ENCODE results near the gene SLC7A6OS. TPM values are rescaled to one million over a fixed set of nuclear protein-coding genes. Genes with fewer than 3 reads are reported as not detected.

The SLC7A6OS gene
- total RNA-seq, 2 experiments from 2014 or later: 28.6 to 33.4 TPM

DNA sequence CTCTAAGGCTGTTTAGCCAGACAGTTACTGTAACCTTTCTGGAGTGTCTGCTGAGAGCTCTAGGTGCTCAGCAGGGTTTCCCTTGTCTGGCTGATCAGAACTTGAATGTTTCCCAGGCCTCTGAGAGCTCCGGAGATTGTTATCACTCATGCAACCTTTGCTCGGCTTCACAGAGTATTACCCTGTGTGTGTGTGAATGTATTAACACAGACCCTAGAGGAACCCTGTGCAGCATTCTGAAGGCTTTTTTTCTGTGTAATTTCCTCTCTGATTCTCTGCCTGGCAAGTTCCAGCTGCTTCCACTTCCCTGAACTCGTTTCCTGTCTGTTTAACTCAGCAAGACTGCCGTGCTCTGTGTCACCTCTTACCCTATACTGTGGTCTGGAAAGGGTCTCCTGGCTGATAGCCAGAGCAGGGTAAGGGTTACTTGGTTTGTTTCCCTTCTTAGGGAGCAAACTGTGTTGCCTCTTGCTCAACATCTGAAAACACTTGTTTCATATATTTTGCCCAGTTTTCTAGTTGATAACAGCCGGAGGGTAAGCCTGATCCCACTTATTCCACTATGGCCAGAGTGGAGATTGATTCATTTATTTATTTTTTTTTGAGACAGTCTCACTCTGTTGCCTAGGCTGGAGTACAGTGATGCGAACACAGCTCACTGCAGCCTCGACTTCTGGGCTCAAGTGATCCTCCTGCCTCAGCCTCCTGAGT is 21.8 kb upstream of the SLC7A6OS start:
- no peak overlapping the region for H3K4me3 ChIP-seq (ENCODE audit: low read depth, low read length, poor library complexity, severe bottlenecking)
- no peak overlapping the region; the same call in 1 of the 2 replicates for H3K4me2 ChIP-seq (ENCODE audit: low read length)
- TF ChIP-seq, protein P1, sequence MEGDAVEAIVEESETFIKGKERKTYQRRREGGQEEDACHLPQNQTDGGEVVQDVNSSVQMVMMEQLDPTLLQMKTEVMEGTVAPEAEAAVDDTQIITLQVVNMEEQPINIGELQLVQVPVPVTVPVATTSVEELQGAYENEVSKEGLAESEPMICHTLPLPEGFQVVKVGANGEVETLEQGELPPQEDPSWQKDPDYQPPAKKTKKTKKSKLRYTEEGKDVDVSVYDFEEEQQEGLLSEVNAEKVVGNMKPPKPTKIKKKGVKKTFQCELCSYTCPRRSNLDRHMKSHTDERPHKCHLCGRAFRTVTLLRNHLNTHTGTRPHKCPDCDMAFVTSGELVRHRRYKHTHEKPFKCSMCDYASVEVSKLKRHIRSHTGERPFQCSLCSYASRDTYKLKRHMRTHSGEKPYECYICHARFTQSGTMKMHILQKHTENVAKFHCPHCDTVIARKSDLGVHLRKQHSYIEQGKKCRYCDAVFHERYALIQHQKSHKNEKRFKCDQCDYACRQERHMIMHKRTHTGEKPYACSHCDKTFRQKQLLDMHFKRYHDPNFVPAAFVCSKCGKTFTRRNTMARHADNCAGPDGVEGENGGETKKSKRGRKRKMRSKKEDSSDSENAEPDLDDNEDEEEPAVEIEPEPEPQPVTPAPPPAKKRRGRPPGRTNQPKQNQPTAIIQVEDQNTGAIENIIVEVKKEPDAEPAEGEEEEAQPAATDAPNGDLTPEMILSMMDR (conservative IDR thresholded peaks at IDR 0.05; ENCODE audit: low read length): no peak
- no peak for TF ChIP-seq EZH2phosphoT487 (IDR thresholded peaks at IDR 0.05; ENCODE audit: borderline replicate concordance, low read depth, low read length)
- POLR2A ChIA-PET: no interaction called here
- no peaks in the 10 kb centered on the region for H3K79me2 ChIP-seq (ENCODE audit: insufficient read depth, low read depth, low read length)
- no peaks in the 10 kb centered on the region for H3K9me2 ChIP-seq (ENCODE audit: insufficient read depth, low read length)
- H3K27ac ChIP-seq (ENCODE audit: low read depth, low read length, poor library complexity, severe bottlenecking): peak overlapping the region; percentile 1
- H3K36me3 ChIP-seq (ENCODE audit: insufficient read depth, low read length): peaks cover 63% of the 10 kb centered on the region
- no peaks in the 10 kb centered on the region for H3K9me3 ChIP-seq (ENCODE audit: low read length)
- peak; percentile 49 for DNase-seq (ENCODE audit: low spot score)
- peaks cover 20% of the 10 kb centered on the region for H3K4me1 ChIP-seq (ENCODE audit: insufficient read depth, low read length, poor library complexity, severe bottlenecking)
- no peaks in the 10 kb centered on the region for H4K20me1 ChIP-seq (ENCODE audit: insufficient read depth, low read length)
- CTCF ChIA-PET (ENCODE audit: unreplicated experiment): no interaction called here
- no peak overlapping the region for H2AFZ ChIP-seq (ENCODE audit: low read length)
- intact Hi-C loops (cut with micrococcal nuclease; ENCODE audit: unreplicated experiment): no loop called here
- BruUV-seq (replicated peaks): no TSS peak

DNA sequence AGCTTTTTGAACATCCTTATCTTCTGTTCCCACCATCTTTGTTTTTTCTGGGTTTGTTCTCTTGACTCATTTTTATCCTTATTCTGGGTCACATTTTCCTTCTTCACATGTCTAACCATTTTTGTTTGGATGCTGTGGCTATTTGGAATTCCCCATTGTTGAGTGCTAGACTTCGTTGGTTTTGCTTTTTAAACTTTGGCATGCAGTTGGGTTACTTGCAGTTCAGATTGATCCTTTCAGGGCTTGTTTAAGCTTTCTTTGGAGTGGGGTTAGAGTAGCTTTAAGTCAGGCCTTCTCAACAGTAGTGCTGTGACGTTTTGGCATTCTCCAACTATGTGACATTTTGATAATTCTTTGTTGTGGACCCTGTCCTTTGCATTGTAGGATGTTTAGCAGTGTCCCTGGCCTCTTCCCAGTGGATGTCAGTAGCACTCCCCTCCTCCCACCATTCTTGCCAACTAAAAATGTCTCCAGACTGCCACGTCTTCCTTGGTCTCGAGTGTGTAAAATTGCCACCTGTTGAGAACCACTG is 21.2 kb upstream of the SLC7A6OS start:
- ChIA-PET CTCF (ENCODE audit: unreplicated experiment) (no interaction called here), POLR2A (interaction anchor here (0.8 kb wide), 1 partner anchor 22 kb away, joined by 3 read pairs; no protein-coding TSS in a partner anchor)
- no peaks in the 10 kb centered on the region for H3K9me3 ChIP-seq (ENCODE audit: low read length)
- peaks cover 26% of the 10 kb centered on the region for H3K4me1 ChIP-seq (ENCODE audit: insufficient read depth, low read length, poor library complexity, severe bottlenecking)
- H3K4me2 ChIP-seq (ENCODE audit: low read length): no peak overlapping the region
- DNase-seq (ENCODE audit: low spot score): no peak
- intact Hi-C loops (cut with micrococcal nuclease; ENCODE audit: unreplicated experiment): no loop called here
- no peak overlapping the region for H2AFZ ChIP-seq (ENCODE audit: low read length)
- no peak for TF ChIP-seq EZH2phosphoT487 (IDR thresholded peaks at IDR 0.05; ENCODE audit: borderline replicate concordance, low read depth, low read length)
- TF ChIP-seq, protein P1 (conservative IDR thresholded peaks at IDR 0.05; ENCODE audit: low read length): no peak
- H3K9me2 ChIP-seq (ENCODE audit: insufficient read depth, low read length): no peaks in the 10 kb centered on the region
- H3K36me3 ChIP-seq (ENCODE audit: insufficient read depth, low read length): peaks cover 63% of the 10 kb centered on the region
- no peaks in the 10 kb centered on the region for H3K79me2 ChIP-seq (ENCODE audit: insufficient read depth, low read depth, low read length)
- no peak overlapping the region for H3K4me3 ChIP-seq (ENCODE audit: low read depth, low read length, poor library complexity, severe bottlenecking)
- BruUV-seq (replicated peaks): no TSS peak
- no peaks in the 10 kb centered on the region for H4K20me1 ChIP-seq (ENCODE audit: insufficient read depth, low read length)
- peak overlapping the region; percentile 1 for H3K27ac ChIP-seq (ENCODE audit: low read depth, low read length, poor library complexity, severe bottlenecking)

All from OCI-LY7 (cell line).